ENCODE data around the gene ARHGEF2. TPM values are rescaled to one million over a fixed set of nuclear protein-coding genes. Genes with fewer than 3 reads are reported as not detected.

Gene ARHGEF2
- 185 TPM for total RNA-seq

DNA sequence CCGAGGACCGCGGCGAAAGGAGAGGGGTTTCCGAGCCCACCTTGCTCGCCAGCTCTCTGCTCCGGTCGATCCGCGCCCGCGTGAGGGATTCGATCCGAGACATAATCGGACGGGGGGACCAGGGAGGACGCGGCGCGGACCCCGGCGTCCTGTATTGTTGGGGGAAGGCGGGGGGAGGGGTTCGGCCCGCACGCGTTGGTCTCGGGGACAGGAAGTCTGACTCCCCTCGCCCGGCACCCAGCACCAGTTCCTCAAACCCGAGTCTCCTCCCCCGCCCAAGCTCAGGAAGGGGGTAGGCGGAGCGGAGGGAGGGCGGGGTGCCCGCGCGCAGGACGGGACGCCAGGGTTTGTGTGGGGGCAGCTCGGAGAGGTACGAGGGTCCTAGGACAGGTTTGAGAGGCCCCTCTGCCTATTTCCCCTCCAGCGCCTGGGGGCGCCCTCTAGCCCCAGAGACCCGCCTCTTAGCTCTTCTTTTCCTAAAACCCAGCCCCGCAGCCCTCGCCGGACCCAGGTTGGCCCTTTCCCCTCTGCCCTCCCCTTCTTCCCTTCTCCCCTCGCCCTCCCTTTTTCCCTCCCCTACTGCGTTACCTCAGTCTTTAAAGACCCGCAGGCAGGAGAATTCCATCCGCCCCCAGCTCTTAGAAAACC is at the start of gene ARHGEF2:
Gene ARHGEF2 (minus strand): TSS at position 223 of the 648 bp plus-strand sequence. CDS start 120 bp downstream, at position 103.

DNA sequence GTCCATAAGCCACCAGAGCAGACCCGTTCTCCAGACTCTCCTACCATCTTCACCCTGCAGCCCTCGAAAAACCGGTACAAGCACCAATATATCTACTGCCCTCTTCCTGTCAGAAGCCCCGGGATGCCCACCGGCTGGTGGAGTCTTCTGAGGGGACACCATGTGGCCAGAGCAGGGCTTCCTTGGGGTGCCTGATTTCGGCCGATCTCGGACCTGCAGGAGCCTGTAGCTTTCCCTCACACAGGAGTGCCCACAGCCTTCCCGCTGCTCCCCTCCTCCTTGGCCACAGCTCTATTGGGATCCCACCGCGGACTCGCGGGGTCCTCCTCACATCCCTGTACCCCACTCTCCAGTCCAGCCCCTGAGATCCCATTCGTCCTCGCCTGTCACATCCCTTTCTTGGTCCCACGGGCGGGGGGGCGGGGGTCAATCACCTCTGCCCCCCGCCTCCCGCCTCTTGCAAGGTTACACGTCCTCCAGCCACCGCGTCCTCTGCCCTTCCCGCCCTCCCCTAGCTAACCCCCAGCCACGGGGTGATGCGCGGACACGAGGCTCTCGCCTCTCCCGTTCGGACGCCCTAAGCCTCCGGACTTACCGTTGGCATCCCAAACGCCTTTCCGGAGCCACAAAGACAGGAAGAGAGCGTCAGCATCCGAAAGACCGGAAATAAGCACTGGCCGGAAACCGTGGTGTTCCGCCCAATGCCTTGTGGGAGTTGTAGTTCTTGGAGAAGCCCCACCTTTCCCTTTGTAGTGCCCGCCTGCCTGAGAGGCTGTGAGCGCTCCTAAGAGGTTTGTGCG is 42.1 kb upstream of the ARHGEF2 start, which contains the start of gene SSR2:
Gene SSR2 (minus strand): TSS at position 659 of the 800 bp plus-strand sequence. CDS start 784 bp downstream, outside the sequence.

DNA sequence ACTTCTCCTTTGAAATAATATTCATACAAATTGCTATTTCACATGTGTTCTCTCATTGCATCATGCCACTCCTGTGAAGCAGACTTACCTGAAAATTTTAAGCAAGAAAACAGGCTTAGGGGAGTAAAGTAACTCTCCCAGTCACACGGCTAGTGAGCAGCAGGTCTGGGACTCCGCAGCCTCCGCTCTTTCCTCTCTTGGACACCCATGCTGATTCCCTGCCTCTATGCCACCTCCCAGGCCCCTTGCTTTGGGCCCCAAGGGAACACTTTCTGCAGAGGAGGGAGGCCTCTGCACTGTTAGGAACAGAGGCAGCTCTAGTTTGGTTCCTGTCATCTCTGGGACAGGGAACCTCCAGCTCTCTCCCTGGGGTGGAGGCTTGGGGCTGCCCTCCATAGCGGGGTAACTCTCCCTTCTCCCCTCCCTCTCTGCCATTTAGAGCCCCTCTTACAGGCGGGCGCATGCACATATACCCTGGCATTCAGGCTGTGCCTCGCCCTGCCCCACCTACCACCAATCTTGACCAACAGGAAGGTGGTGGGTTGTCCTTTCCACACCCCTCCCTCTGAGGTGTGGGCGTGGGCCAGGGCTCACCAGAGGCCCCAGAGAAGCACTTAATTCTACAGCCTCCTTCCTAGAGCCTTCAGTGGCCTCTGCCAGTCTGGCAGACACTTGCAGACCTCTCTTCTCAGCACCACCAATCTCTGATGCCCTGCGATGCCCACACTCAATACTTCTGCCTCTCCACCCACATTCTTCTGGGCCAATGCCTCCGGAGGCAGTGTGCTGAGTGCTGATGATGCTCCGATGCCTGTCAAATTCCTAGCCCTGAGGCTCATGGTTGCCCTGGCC is 37.1 kb downstream of the ARHGEF2 start, which contains the start of gene RXFP4:
Gene RXFP4 (plus strand): TSS at position 646 of the 852 bp plus-strand sequence. CDS start 72 bp downstream, at position 718.

DNA sequence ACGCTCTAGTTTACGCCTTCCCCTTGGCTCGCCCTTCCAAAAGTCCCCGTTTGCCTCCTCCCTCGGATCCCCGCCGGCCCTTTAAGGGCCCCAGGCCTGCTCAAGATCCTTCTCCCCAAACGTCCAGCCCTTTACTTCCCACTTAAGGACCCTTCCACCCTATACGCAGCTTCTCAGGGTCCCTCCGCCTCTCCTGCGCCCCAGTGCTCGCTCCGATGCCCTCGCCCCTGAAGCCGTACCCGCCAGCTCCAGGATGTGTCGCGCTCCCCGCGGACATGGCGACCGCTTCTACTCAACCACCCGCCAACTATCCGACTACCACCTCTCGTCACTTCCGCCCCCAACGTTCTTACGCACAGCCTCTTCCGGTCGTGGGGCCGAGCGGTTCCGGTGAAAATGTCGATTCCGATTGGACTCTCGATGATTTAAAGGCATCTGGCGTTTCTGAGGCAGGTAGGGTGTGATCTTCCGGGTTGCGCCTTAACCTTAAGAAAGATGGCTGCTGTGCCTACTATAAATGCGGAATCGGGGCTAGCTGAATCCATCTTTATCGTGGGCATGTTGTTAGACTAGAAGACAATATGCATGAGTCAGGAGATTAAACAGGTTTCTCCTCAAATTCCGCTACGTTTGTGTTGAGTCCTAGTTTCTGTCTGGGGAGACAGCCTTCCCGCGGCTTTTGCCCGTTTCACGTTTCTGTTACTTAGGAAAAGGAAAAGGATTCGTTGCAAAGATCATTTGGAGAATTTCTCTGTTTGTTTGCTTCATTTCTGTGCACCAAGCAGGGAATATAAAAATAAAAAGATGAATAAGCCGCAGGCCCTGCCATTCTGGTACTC is 44.0 kb downstream of the ARHGEF2 start, which contains the start of gene KHDC4:
Gene KHDC4 (minus strand): TSS at position 317 of the 839 bp plus-strand sequence. CDS start 40 bp downstream, at position 277.

DNA sequence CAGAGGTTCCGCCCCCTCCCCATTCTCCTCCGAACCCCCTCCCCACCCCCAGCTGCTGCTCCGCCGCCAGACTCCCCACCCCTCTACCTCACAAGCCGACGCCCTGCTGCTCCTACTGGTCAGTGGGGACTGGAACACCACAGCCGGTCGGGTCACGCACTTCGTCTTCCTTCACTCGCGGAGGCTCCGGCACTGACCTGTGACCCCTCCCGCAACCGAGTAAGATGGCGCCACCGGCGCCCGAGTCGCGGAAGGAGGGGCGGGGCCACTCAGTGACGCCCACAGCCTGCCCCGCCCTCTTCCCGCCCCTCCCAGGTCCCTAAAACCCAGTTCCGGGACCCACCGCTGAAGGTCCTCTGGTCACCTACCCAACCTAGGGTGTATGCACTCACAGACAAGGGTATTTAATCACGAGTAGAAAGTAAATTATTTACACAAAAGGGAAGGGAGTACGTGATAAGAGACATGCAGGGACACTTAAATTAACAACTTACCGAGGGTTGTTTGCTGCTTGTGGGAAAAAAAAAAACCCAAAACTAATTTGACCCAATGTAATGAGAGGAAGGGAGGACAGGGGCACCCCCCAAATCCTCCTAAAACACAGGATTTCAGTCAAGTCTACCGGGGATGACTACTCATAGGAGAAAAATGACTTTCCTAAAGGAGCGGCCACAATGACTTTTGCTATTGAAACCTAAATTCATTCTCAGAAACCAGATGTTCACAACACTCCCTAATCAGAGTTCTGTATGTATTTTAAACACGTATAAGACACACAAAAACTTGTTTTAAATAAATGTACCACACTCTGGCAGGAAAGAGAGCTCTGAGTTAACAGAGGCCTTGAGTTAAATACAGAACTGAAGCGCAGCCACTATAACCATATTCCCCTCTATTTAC is 66.9 kb downstream of the ARHGEF2 start, which contains the start of gene RIT1:
Gene RIT1 (minus strand): TSS at position 194 of the 900 bp plus-strand sequence. CDS start 588 bp downstream, outside the sequence.

Small RNAs within 50 kb of the gene (small RNA-seq; reads per million reads assigned to genes)
- gene MIR6738 (ENCODE audit: low replicate concordance) (not detected), gene SCARNA4 (ENCODE audit: low replicate concordance) (not detected), gene SNORA80E (ENCODE audit: low replicate concordance) (47.6 reads per million, percentile 94 among the genes with 10 or more reads in this experiment)

Other genes with a start within 250 kb of the ARHGEF2 start
- gene GON4L, start 121.3 kb downstream of the ARHGEF2 start, total RNA-seq: 82.6 TPM
- gene SYT11, start 119.0 kb downstream of the ARHGEF2 start, total RNA-seq: 174 TPM
- 33.8 TPM for gene RIT1, start 67.2 kb downstream of the ARHGEF2 start, total RNA-seq
- 61.7 TPM for gene KHDC4, start 44.1 kb downstream of the ARHGEF2 start, total RNA-seq
- gene RXFP4, start 36.9 kb downstream of the ARHGEF2 start, total RNA-seq: not detected
- 185 TPM for gene SSR2, start 42.4 kb upstream of the ARHGEF2 start, total RNA-seq
- gene UBQLN4, start 75.3 kb upstream of the ARHGEF2 start, total RNA-seq: 36.0 TPM
- 33.2 TPM for gene LAMTOR2, start 76.2 kb upstream of the ARHGEF2 start, total RNA-seq
- not detected for gene RAB25, start 82.6 kb upstream of the ARHGEF2 start, total RNA-seq
- gene MEX3A, start 103.9 kb upstream of the ARHGEF2 start, total RNA-seq: 69.5 TPM
- 30.4 TPM for gene LMNA, start 136.2 kb upstream of the ARHGEF2 start, total RNA-seq
- 34.4 TPM for gene SEMA4A, start 175.0 kb upstream of the ARHGEF2 start, total RNA-seq
- gene SLC25A44, start 215.6 kb upstream of the ARHGEF2 start, total RNA-seq: 18.5 TPM
- 34.1 TPM for gene PMF1, start 234.5 kb upstream of the ARHGEF2 start, total RNA-seq